NCI-H82 (cell line): Measurements from ENCODE around the gene MSH5.

Experiments used
- DNase-seq: peaks from one replicate; lab custom pipeline; 2025; lab: John Stamatoyannopoulos, UW

The MSH5 gene

GRCh38 chr6:31729979-31730630 lies 9.7 kb upstream of the MSH5 start:
- peak; percentile 93 for DNase-seq

GRCh38 chr6:31730631-31731086 lies 9.1 kb upstream of the MSH5 start:
- DNase-seq, result no peak

GRCh38 chr6:31732029-31732428 lies 7.8 kb upstream of the MSH5 start:
- DNase-seq, result no peak

- no peak for DNase-seq
Observed at GRCh38 chr6:31733734-31734133, 6.1 kb upstream of the MSH5 start.

GRCh38 chr6:31734247-31734820 lies 5.5 kb upstream of the MSH5 start:
- no peak for DNase-seq

GRCh38 chr6:31734821-31735406 lies 4.9 kb upstream of the MSH5 start:
- DNase-seq, result peak; percentile 57

GRCh38 chr6:31736021-31736767 lies 3.6 kb upstream of the MSH5 start, which contains the start of gene CLIC1:
TSS of gene CLIC1 (minus strand) at chr6:31736530. CDS start at chr6:31736300, 230 bp downstream.
- peak; percentile 87 for DNase-seq

GRCh38 chr6:31736768-31737314 lies 3.0 kb upstream of the MSH5 start:
- DNase-seq, result peak; percentile 45

GRCh38 chr6:31737315-31737990 lies 2.4 kb upstream of the MSH5 start:
- DNase-seq, result peak; percentile 64

GRCh38 chr6:31737991-31738979 lies 1.5 kb upstream of the MSH5 start:
- peak; percentile 34 for DNase-seq

- no peak for DNase-seq
Observed at GRCh38 chr6:31740397-31741223, 805 bp downstream of the MSH5 start.

- DNase-seq, result no peak
Observed at GRCh38 chr6:31741815-31742214, 2.0 kb downstream of the MSH5 start.

GRCh38 chr6:31742894-31743293 lies 3.1 kb downstream of the MSH5 start:
- no peak for DNase-seq

- peak; percentile 95 for DNase-seq
Observed at GRCh38 chr6:31744422-31744821, 4.6 kb downstream of the MSH5 start.

- peak; percentile 45 for DNase-seq
Observed at GRCh38 chr6:31749301-31750036, 9.7 kb downstream of the MSH5 start.

GRCh38 chr6:31750411-31751022 lies 10.7 kb downstream of the MSH5 start:
- no peak for DNase-seq

GRCh38 chr6:31752739-31753319 lies 13.0 kb downstream of the MSH5 start:
- no peak for DNase-seq

- no peak for DNase-seq
Observed at GRCh38 chr6:31758281-31758680, 18.5 kb downstream of the MSH5 start.
